HepG2 (cell line): ENCODE results near the gene FAM76A. TPM values are rescaled to one million over a fixed set of nuclear protein-coding genes. Genes with fewer than 3 reads are reported as not detected.
A peak's percentile ranks its signal among the peaks of the same experiment; 100 is the strongest.

ENCODE experiments used
- ATM ChIP-seq: fragments of 450-650 bp; IDR thresholded peaks from 2 replicates; pipeline ENCODE4 v1.7.1; 2017; ENCODE audit warnings: mild to moderate bottlenecking, borderline replicate concordance
- CREBL2 ChIP-seq: sonication (generic); formaldehyde crosslinking; IDR thresholded peaks from 2 replicates; pipeline ENCODE4 v1.8.1; 2023; ENCODE audit warnings: missing genetic modification reagents, mild to moderate bottlenecking, borderline replicate concordance
- HIVEP1 ChIP-seq: sonication (generic); formaldehyde crosslinking; IDR thresholded peaks from 2 replicates; pipeline ENCODE4 v1.4.0; 2020; ENCODE audit warnings: mild to moderate bottlenecking, missing genetic modification reagents
- MXD4 ChIP-seq: IDR thresholded peaks from 2 replicates; pipeline ENCODE4 v1.6.1; 2016; ENCODE audit warnings: mild to moderate bottlenecking, missing biosample characterization, missing genetic modification reagents
- NFYB ChIP-seq: sonication (generic); formaldehyde crosslinking; IDR thresholded peaks from 2 replicates; pipeline ENCODE4 v1.4.0; 2020; ENCODE audit warnings: missing genetic modification reagents
- NR3C1 ChIP-seq: sonication (generic); formaldehyde crosslinking; IDR thresholded peaks from 2 replicates; pipeline ENCODE4 v1.4.0; 2020; ENCODE audit warnings: missing genetic modification reagents
- NRL ChIP-seq: sonication (generic); formaldehyde crosslinking; IDR thresholded peaks from 2 replicates; pipeline ENCODE4 v1.5.0; 2020; ENCODE audit warnings: missing genetic modification reagents, mild to moderate bottlenecking, moderate library complexity, borderline replicate concordance
- SATB2 ChIP-seq: sonication (generic); formaldehyde crosslinking; IDR thresholded peaks from 2 replicates; pipeline ENCODE4 v1.5.0; 2020; ENCODE audit warnings: missing genetic modification reagents
- SNRNP70 ChIP-seq: fragments of 200-400 bp; formaldehyde crosslinking; IDR thresholded peaks from 2 replicates; pipeline ENCODE4 v1.6.1; 2017; ENCODE audit warnings: mild to moderate bottlenecking, low read depth, low read length, moderate library complexity
- TOE1 ChIP-seq: sonication (generic); formaldehyde crosslinking; IDR thresholded peaks from 2 replicates; pipeline ENCODE4 v1.4.0; 2020; ENCODE audit warnings: mild to moderate bottlenecking, missing genetic modification reagents
- ZBTB26 ChIP-seq: IDR thresholded peaks from 2 replicates; pipeline ENCODE4 v1.6.1; 2016; ENCODE audit warnings: missing compliant biosample characterization, missing genetic modification reagents, borderline replicate concordance
- ZBTB34 ChIP-seq: sonication (generic); formaldehyde crosslinking; IDR thresholded peaks from 2 replicates; pipeline ENCODE4 v1.8.0; 2022; ENCODE audit warnings: mild to moderate bottlenecking, missing genetic modification reagents
- ZBTB40 ChIP-seq, 2 experiments: fragments of 450-650 bp in 1 of 2; sonication (generic) in 1 of 2; formaldehyde crosslinking in 1 of 2; IDR thresholded peaks; 2 replicates each; pipeline versions ENCODE4 v1.6.1 to v1.8.0; 2016 to 2022; ENCODE audit warnings: antibody characterized with exemption in 1 of 2, mild to moderate bottlenecking in 1 of 2, missing genetic modification reagents in 1 of 2
- ZNF564 ChIP-seq: sonication (generic); formaldehyde crosslinking; IDR thresholded peaks from 2 replicates; pipeline ENCODE4 v1.8.1; 2023; ENCODE audit warnings: mild to moderate bottlenecking, missing genetic modification reagents
- ZNF773 ChIP-seq: sonication (generic); formaldehyde crosslinking; IDR thresholded peaks from 2 replicates; pipeline ENCODE4 v1.4.0; 2020; ENCODE audit warnings: missing genetic modification reagents, borderline replicate concordance
- ZSCAN5A ChIP-seq: sonication (generic); formaldehyde crosslinking; IDR thresholded peaks from 2 replicates; pipeline ENCODE4 v1.8.0; 2022; ENCODE audit warnings: mild to moderate bottlenecking, missing genetic modification reagents, borderline replicate concordance
- polyA plus RNA-seq, 8 experiments: library from polyadenylated mRNA; depleted of rRNA in 3 of 8; stranded (reverse) in 7 of 8; unstranded in 1 of 8; fragments of >200 nt; fragmentation: Illumina TruSeq in 4 of 8; extraction: Trizol in 4 of 8; gene quantifications; 2 replicates each; pipeline versions ENCODE4 v1.2.1 to v1.2.3, GENCODE V29; 2011 to 2016; ENCODE audit warnings: low read depth in 4 of 8, missing spikeins in 1 of 8, mixed read lengths in 1 of 8; ENCODE audit not compliant: insufficient read depth in 1 of 8
- total RNA-seq, 5 experiments: library from RNA; depleted of rRNA; stranded (reverse); fragments of >200 nt; fragmentation: Illumina TruSeq; extraction: Trizol; gene quantifications; 2 replicates each; pipeline ENCODE4 v1.2.3, GENCODE V29; 2016; ENCODE audit warnings: low read depth in 1 of 5

FAM76A gene
- total and polyA plus RNA-seq, 2 of the 13 experiments (the other 11 are each of a cell fraction or from before 2014, with no cell fraction given): 4.2 to 15.7 TPM

- TF ChIP-seq ZBTB26 (no peak), SATB2 (CRISPR knock-in tag) (no peak), CREBL2 (CRISPR knock-in tag) (0 out of 2 replicates have a peak, but pooled peaks have one; percentile 41), NR3C1 (CRISPR knock-in tag) (no peak), ZBTB40 (IDR thresholded peaks at IDR 0.05) (no peak), ZBTB40 (CRISPR knock-in tag; IDR thresholded peaks at IDR 0.05) (no peak), ZNF773 (CRISPR knock-in tag) (no peak), ZBTB34 (CRISPR knock-in tag) (no peak), NFYB (CRISPR knock-in tag) (no peak), SNRNP70 (no peak), ZSCAN5A (CRISPR knock-in tag) (no peak), TOE1 (CRISPR knock-in tag) (no peak), ATM (no peak), ZNF564 (CRISPR knock-in tag) (0 out of 2 replicates have a peak, but pooled peaks have one; percentile 13), NRL (no peak), HIVEP1 (CRISPR knock-in tag) (no peak), MXD4 (no peak)
Observed at GRCh38 chr1:27724961-27725373, 794 bp upstream of the FAM76A start (continued).
